ENCODE measurements around the gene CALHM6. TPM values are rescaled to one million over a fixed set of nuclear protein-coding genes. Genes with fewer than 3 reads are reported as not detected.

Gene CALHM6
- total and polyA plus RNA-seq, 2 donors (not counting 1 experiment from before 2014, with no cell fraction given): 30.6 to 68.4 TPM

DNA sequence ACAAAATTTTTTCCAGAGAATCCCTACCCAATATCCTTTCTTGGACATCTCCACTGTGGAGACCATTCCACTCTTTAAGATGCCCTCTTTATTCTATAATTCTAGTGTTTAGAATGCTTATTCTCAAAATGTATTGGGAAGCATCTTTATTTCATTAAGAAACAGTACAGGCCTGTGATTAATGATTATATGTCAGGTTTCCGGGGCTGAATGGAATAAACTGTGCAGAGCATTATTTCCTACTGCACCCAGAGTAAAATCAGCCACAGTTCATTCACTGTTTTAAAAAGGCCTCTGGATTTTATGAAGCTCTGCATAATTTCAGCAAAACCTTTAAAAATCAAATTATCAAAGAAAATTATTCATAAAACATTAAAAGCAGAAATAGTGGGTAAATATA is 47.8 kb upstream of the CALHM6 start:
- TF ChIP-seq EZH2 (IDR thresholded peaks at IDR 0.05; ENCODE audit: borderline replicate concordance, insufficient read depth, low read depth, low read length, poor library complexity, severe bottlenecking): no peak
- no peak for TF ChIP-seq CTCF (IDR thresholded peaks at IDR 0.05)
- Histone ChIP-seq H3K79me2 (ENCODE audit: control insufficient read depth, insufficient read depth, low read length) (peaks cover 87% of the 10 kb centered on the region), H3K4me1 (ENCODE audit: control insufficient read depth in 2 of 2, insufficient read depth in 2 of 2, low read length in 2 of 2) (peaks cover 38 to 40% of the 10 kb centered on the region in 2 donors), H3K27ac (ENCODE audit: low read length in 2 of 2) (no peak overlapping the region), H3K4me2 (replicated peaks; ENCODE audit: low read depth, low read length, poor library complexity, severe bottlenecking) (no peak overlapping the region), H3K27me3 (replicated peaks in 1 of 4; ENCODE audit: control extremely low read depth in 1 of 4, control insufficient read depth in 3 of 4, insufficient read depth in 4 of 4, low read length in 3 of 4) (no peaks in the 10 kb centered on the region), H3K4me3 (ENCODE audit: control extremely low read depth in 1 of 5, extremely low read depth in 1 of 5, insufficient read depth in 1 of 5, low read depth in 2 of 5, low read length in 4 of 5) (no peak overlapping the region), H4K20me1 (ENCODE audit: control insufficient read depth, insufficient read depth, low read length, poor library complexity, severe bottlenecking) (no peaks in the 10 kb centered on the region), H3K9me3 (ENCODE audit: control extremely low read depth in 1 of 3, control insufficient read depth in 2 of 3, insufficient read depth in 1 of 3, low read length in 2 of 3) (peaks cover 0 to 4% (median 0%) of the 10 kb centered on the region in 3 donors), H3K9ac (ENCODE audit: low read length) (no peak overlapping the region), H2AFZ (ENCODE audit: insufficient read depth, low read depth, low read length, poor library complexity, severe bottlenecking) (no peak overlapping the region), H3K36me3 (replicated peaks in 1 of 2; ENCODE audit: control extremely low read depth in 1 of 2, control insufficient read depth in 1 of 2, extremely low read depth in 1 of 2, insufficient read depth in 2 of 2, low read length in 1 of 2) (no peaks in the 10 kb centered on the region)
- Mint-ChIP-seq H3K4me3 (no peak overlapping the region), H3K4me1 (peaks cover 37% of the 10 kb centered on the region), H3K27ac (no peak overlapping the region), H3K9me3 (ENCODE audit: insufficient read depth) (no peaks in the 10 kb centered on the region), H3K27me3 (no peaks in the 10 kb centered on the region)
- POLR2A ChIA-PET: no interaction called here
- CTCF ChIA-PET: interaction anchor here (1.0 to 1.6 kb wide), 4 partner anchors 10 to 125 kb away, joined by 3 to 7 read pairs (median 4); no protein-coding TSS in a partner anchor
- intact Hi-C loops (cut with micrococcal nuclease): no loop called here
- DNase-seq (no peak), ATAC-seq (ENCODE audit: low read depth) (no peak)
- no CpG with 5 or more reads among the region's 1 CpG for WGBS (ENCODE audit: insufficient coverage)

DNA sequence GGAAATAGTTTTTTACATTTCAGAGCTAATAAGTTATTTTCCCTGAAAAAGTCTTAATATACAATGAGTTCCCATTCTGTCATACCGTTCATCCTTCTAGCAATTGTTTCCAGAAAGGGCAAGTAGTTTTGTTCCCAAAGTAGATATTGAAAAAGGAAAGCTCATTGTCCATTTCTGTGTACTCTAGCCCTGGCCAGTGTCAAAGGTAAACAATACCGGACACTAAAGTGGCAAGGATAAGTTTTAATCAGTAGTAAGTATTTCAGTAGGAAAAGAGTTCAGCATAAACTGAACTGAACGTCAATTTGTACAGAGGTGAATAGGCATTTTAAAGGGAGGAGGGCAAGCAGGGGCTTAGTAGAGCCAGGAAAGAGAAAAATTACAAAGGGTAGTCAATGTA is 43.5 kb upstream of the CALHM6 start:
- Mint-ChIP-seq H3K27me3 (no peaks in the 10 kb centered on the region), H3K27ac (no peak overlapping the region), H3K4me3 (no peak overlapping the region), H3K4me1 (peaks cover 3% of the 10 kb centered on the region), H3K9me3 (ENCODE audit: insufficient read depth) (no peaks in the 10 kb centered on the region)
- Histone ChIP-seq H3K79me2 (ENCODE audit: control insufficient read depth, insufficient read depth, low read length) (peaks cover 95% of the 10 kb centered on the region), H3K9ac (ENCODE audit: low read length) (no peak overlapping the region), H2AFZ (ENCODE audit: insufficient read depth, low read depth, low read length, poor library complexity, severe bottlenecking) (no peak overlapping the region), H3K27ac (ENCODE audit: low read length in 2 of 2) (no peak overlapping the region), H3K4me2 (replicated peaks; ENCODE audit: low read depth, low read length, poor library complexity, severe bottlenecking) (no peak overlapping the region), H3K36me3 (replicated peaks in 1 of 2; ENCODE audit: control extremely low read depth in 1 of 2, control insufficient read depth in 1 of 2, extremely low read depth in 1 of 2, insufficient read depth in 2 of 2, low read length in 1 of 2) (no peaks in the 10 kb centered on the region), H3K9me3 (ENCODE audit: control extremely low read depth in 1 of 3, control insufficient read depth in 2 of 3, insufficient read depth in 1 of 3, low read length in 2 of 3) (no peaks in the 10 kb centered on the region), H3K4me1 (ENCODE audit: control insufficient read depth in 2 of 2, insufficient read depth in 2 of 2, low read length in 2 of 2) (peaks cover 0 to 2% of the 10 kb centered on the region in 2 donors), H4K20me1 (ENCODE audit: control insufficient read depth, insufficient read depth, low read length, poor library complexity, severe bottlenecking) (no peaks in the 10 kb centered on the region), H3K4me3 (ENCODE audit: control extremely low read depth in 1 of 5, extremely low read depth in 1 of 5, insufficient read depth in 1 of 5, low read depth in 2 of 5, low read length in 4 of 5) (no peak overlapping the region), H3K27me3 (replicated peaks in 1 of 4; ENCODE audit: control extremely low read depth in 1 of 4, control insufficient read depth in 3 of 4, insufficient read depth in 4 of 4, low read length in 3 of 4) (no peaks in the 10 kb centered on the region)
- intact Hi-C loops (cut with micrococcal nuclease): no loop called here
- TF ChIP-seq EZH2 (IDR thresholded peaks at IDR 0.05; ENCODE audit: borderline replicate concordance, insufficient read depth, low read depth, low read length, poor library complexity, severe bottlenecking): no peak
- TF ChIP-seq CTCF (IDR thresholded peaks at IDR 0.05): no peak
- no peak for ATAC-seq (ENCODE audit: low read depth)
- 100% methylated on average over 2 of the region's 3 CpGs for WGBS (ENCODE audit: insufficient coverage)
- ChIA-PET POLR2A (no interaction called here), CTCF (interaction anchor here (0.6 to 1.0 kb wide), 2 partner anchors 10 to 130 kb away, joined by 3 read pairs; no protein-coding TSS in a partner anchor)
- DNase-seq: no peak
